ENCODE data around the gene TNFRSF25.

The TNFRSF25 gene

DNA sequence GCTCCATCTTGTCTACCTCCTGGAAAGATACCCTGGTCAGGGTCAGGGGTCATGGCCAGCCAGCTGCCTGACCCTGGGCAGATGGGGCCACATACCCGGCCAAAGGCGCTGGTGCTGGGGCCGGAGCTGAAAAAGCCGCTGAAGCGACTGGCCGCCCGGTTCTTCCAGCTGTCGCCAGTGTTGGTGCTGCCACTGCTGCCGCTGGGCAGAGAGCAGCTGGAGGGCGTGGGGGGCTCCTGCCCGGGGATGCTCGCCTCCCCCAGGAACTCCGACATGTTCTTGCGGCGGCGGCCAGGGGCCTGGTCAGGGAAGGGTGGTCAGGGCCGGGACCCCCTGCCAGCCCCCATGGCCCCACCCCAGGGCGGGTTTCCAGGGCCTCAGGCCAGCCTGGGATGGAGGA, 7.2 kb upstream of the TNFRSF25 start:
- DNase-seq (ENCODE audit: low read depth in 1 of 2, low spot score in 1 of 2): no peak
- H3K27ac ChIP-seq (replicated peaks): no peak overlapping the region
- no peak overlapping the region for H3K4me3 ChIP-seq (replicated peaks; ENCODE audit: insufficient read depth, low read length)
- peaks cover 4% of the 10 kb centered on the region for H3K27me3 ChIP-seq (ENCODE audit: insufficient read depth, poor library complexity, severe bottlenecking)
- TF ChIP-seq GABPA (IDR thresholded peaks at IDR 0.05; ENCODE audit: low read depth): no peak
- no peak for TF ChIP-seq POLR2AphosphoS5 (IDR thresholded peaks at IDR 0.05; ENCODE audit: low read depth)
- TF ChIP-seq, protein P1, sequence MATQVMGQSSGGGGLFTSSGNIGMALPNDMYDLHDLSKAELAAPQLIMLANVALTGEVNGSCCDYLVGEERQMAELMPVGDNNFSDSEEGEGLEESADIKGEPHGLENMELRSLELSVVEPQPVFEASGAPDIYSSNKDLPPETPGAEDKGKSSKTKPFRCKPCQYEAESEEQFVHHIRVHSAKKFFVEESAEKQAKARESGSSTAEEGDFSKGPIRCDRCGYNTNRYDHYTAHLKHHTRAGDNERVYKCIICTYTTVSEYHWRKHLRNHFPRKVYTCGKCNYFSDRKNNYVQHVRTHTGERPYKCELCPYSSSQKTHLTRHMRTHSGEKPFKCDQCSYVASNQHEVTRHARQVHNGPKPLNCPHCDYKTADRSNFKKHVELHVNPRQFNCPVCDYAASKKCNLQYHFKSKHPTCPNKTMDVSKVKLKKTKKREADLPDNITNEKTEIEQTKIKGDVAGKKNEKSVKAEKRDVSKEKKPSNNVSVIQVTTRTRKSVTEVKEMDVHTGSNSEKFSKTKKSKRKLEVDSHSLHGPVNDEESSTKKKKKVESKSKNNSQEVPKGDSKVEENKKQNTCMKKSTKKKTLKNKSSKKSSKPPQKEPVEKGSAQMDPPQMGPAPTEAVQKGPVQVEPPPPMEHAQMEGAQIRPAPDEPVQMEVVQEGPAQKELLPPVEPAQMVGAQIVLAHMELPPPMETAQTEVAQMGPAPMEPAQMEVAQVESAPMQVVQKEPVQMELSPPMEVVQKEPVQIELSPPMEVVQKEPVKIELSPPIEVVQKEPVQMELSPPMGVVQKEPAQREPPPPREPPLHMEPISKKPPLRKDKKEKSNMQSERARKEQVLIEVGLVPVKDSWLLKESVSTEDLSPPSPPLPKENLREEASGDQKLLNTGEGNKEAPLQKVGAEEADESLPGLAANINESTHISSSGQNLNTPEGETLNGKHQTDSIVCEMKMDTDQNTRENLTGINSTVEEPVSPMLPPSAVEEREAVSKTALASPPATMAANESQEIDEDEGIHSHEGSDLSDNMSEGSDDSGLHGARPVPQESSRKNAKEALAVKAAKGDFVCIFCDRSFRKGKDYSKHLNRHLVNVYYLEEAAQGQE (IDR thresholded peaks at IDR 0.05; ENCODE audit: insufficient replicate concordance, low read depth): no peak
- TF ChIP-seq, protein P2, sequence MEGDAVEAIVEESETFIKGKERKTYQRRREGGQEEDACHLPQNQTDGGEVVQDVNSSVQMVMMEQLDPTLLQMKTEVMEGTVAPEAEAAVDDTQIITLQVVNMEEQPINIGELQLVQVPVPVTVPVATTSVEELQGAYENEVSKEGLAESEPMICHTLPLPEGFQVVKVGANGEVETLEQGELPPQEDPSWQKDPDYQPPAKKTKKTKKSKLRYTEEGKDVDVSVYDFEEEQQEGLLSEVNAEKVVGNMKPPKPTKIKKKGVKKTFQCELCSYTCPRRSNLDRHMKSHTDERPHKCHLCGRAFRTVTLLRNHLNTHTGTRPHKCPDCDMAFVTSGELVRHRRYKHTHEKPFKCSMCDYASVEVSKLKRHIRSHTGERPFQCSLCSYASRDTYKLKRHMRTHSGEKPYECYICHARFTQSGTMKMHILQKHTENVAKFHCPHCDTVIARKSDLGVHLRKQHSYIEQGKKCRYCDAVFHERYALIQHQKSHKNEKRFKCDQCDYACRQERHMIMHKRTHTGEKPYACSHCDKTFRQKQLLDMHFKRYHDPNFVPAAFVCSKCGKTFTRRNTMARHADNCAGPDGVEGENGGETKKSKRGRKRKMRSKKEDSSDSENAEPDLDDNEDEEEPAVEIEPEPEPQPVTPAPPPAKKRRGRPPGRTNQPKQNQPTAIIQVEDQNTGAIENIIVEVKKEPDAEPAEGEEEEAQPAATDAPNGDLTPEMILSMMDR (IDR thresholded peaks at IDR 0.05; ENCODE audit: insufficient read depth, low read length): no peak
- TF ChIP-seq SPI1 (IDR thresholded peaks at IDR 0.05; ENCODE audit: borderline replicate concordance, low read depth): no peak

DNA sequence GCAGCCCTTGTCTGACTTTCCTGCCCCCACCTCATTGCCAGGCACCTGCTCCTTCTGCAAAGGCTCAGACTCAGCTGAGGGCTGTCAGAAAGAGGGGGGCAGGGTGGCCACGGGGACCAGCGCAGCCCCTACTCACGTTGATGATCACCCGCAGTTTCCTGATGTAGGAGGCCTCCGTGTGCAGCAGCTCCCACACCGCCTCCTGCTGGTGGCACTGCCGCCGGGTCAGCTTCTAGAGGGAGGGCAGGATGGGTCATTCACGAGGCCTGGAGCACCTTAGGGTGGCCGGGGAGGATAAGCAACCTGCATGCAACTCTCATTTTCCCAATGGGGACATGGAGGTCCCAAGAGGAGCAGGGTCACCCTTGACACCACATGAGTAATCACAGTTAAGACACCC, 6.4 kb upstream of the TNFRSF25 start:
- DNase-seq (ENCODE audit: low read depth in 1 of 2, low spot score in 1 of 2): no peak
- TF ChIP-seq POLR2AphosphoS5 (IDR thresholded peaks at IDR 0.05; ENCODE audit: low read depth) (no peak), SPI1 (IDR thresholded peaks at IDR 0.05; ENCODE audit: borderline replicate concordance, low read depth) (no peak), GABPA (IDR thresholded peaks at IDR 0.05; ENCODE audit: low read depth) (no peak)
- TF ChIP-seq, protein P1 (IDR thresholded peaks at IDR 0.05; ENCODE audit: insufficient replicate concordance, low read depth): no peak
- TF ChIP-seq, protein P2 (IDR thresholded peaks at IDR 0.05; ENCODE audit: insufficient read depth, low read length): no peak
- Histone ChIP-seq H3K4me3 (replicated peaks; ENCODE audit: insufficient read depth, low read length) (no peak overlapping the region), H3K27ac (replicated peaks) (no peak overlapping the region), H3K27me3 (ENCODE audit: insufficient read depth, poor library complexity, severe bottlenecking) (peaks cover 4% of the 10 kb centered on the region)

DNA sequence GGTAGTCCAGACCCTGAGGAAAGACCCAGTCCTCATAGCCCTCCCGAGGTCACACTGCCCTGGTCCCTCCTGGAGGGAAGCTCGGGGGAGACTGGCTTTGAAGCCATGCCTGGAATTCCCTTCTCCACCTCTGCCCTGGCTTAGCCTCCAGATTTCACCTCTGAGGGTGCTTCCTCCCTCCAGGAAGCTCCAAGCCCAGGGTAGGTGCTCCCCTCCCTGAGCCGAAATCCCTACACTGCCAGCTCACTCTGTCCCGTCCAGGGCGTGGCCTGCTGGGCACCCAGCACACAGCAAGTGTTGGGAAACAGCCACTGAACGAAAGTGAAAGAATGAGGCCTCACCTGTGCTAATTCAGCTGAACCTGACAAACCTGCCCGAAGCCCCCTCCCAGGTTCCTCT, 6.0 kb upstream of the TNFRSF25 start:
- no peak for TF ChIP-seq SPI1 (IDR thresholded peaks at IDR 0.05; ENCODE audit: borderline replicate concordance, low read depth)
- TF ChIP-seq GABPA (IDR thresholded peaks at IDR 0.05; ENCODE audit: low read depth): no peak
- TF ChIP-seq, protein P2 (IDR thresholded peaks at IDR 0.05; ENCODE audit: insufficient read depth, low read length): no peak
- TF ChIP-seq POLR2AphosphoS5 (IDR thresholded peaks at IDR 0.05; ENCODE audit: low read depth): no peak
- TF ChIP-seq, protein P1 (IDR thresholded peaks at IDR 0.05; ENCODE audit: insufficient replicate concordance, low read depth): no peak
- no peak overlapping the region for H3K4me3 ChIP-seq (replicated peaks; ENCODE audit: insufficient read depth, low read length)

More for the DNA sequence above, 6.0 kb upstream of the TNFRSF25 start:
- peaks cover 5% of the 10 kb centered on the region for H3K27me3 ChIP-seq (ENCODE audit: insufficient read depth, poor library complexity, severe bottlenecking)
- DNase-seq (ENCODE audit: low read depth in 1 of 2, low spot score in 1 of 2): no peak
- no peak overlapping the region for H3K27ac ChIP-seq (replicated peaks)

Data from HL-60 (cell line).